Gastroesophageal sphincter (tissue), 3 donors: ENCODE measurements around the gene SMARCC1.

Source experiments
- EP300 ChIP-seq: sonication (generic); formaldehyde crosslinking; IDR thresholded peaks from one replicate; pipeline ENCODE4 v1.6.1; 2017; ENCODE audit warnings: antibody characterized with exemption, mild to moderate bottlenecking
- TF ChIP-seq, protein P1 (sequence below), 4 experiments: fragments of 200-600 bp in 2 of 4; fragments of 450-650 bp in 2 of 4; sonication (generic) in 1 of 4; IDR thresholded peaks; one replicate each; pipeline ENCODE4 v1.5.1; 2017 to 2019; ENCODE audit warnings: antibody characterized with exemption in 4 of 4, mild to moderate bottlenecking in 2 of 4, moderate library complexity in 2 of 4

DNA sequence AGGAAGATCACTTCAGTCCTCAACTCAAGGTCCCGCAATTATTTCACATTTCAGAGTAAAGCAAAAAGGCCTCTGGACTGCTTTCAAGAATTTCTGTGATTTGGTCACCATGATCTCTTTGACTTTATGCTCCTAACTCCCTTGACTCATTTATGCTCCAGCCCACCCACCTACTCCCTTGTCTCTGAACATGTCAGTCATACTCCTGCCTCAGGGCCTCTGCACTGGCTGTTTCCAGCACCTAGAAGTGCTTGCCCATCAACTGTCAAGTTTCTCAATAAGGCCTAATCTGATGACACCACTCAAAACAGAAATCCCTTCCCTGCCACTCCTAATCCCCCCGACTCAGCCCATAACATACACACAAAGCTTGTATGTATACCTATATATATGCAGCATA, 166.9 kb downstream of the SMARCC1 start:
- TF ChIP-seq, protein P1, sequence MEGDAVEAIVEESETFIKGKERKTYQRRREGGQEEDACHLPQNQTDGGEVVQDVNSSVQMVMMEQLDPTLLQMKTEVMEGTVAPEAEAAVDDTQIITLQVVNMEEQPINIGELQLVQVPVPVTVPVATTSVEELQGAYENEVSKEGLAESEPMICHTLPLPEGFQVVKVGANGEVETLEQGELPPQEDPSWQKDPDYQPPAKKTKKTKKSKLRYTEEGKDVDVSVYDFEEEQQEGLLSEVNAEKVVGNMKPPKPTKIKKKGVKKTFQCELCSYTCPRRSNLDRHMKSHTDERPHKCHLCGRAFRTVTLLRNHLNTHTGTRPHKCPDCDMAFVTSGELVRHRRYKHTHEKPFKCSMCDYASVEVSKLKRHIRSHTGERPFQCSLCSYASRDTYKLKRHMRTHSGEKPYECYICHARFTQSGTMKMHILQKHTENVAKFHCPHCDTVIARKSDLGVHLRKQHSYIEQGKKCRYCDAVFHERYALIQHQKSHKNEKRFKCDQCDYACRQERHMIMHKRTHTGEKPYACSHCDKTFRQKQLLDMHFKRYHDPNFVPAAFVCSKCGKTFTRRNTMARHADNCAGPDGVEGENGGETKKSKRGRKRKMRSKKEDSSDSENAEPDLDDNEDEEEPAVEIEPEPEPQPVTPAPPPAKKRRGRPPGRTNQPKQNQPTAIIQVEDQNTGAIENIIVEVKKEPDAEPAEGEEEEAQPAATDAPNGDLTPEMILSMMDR (IDR thresholded peaks at IDR 0.05): no peak
- no peak for TF ChIP-seq EP300
